Measurements from ENCODE around the gene PDGFC. TPM values are rescaled to one million over a fixed set of nuclear protein-coding genes. Genes with fewer than 3 reads are reported as not detected.

Gene PDGFC
- total RNA-seq, 4 donors from 2014 or later, result 28.0 to 43.9 (median 34.8) TPM

GRCh38 chr4:156892805-156893204 lies 78.8 kb downstream of the PDGFC start:
- no peak for TF ChIP-seq CTCF (IDR thresholded peaks at IDR 0.05)
- TF ChIP-seq POLR2AphosphoS5 (IDR thresholded peaks at IDR 0.05), result no peak
- TF ChIP-seq POLR2A (IDR thresholded peaks at IDR 0.05), result no peak
- no peak for TF ChIP-seq EP300 (IDR thresholded peaks at IDR 0.05)
- WGBS, 2 donors (ENCODE audit: low coverage in 1 of 2), result 67 to 75% methylated on average over 2 of the region's 2 CpGs
- H3K27ac ChIP-seq, result no peak overlapping the region
- no peak overlapping the region for H3K4me3 ChIP-seq
- ATAC-seq, result no peak
- no peaks in the 10 kb centered on the region for H3K27me3 ChIP-seq
- H3K9me3 ChIP-seq, result no peaks in the 10 kb centered on the region
- peaks cover 0 to 29% (median 0%) of the 10 kb centered on the region in 3 donors for H3K4me1 ChIP-seq
- no peaks in the 10 kb centered on the region for H3K36me3 ChIP-seq

GRCh38 chr4:156889616-156890594 lies 81.7 kb downstream of the PDGFC start:
- H3K4me3 ChIP-seq, result no peak overlapping the region
- WGBS, 2 donors (ENCODE audit: low coverage in 1 of 2), result 72 to 76% methylated on average over 8 of the region's 8 CpGs

GRCh38 chr4:156888762-156889161 lies 82.8 kb downstream of the PDGFC start:
- H3K36me3 ChIP-seq, result no peaks in the 10 kb centered on the region
- no peak overlapping the region for H3K27ac ChIP-seq
- H3K9me3 ChIP-seq, result no peaks in the 10 kb centered on the region
- ATAC-seq, result no peak
- H3K27me3 ChIP-seq, result no peaks in the 10 kb centered on the region
- 76 to 81% methylated on average over 3 of the region's 3 CpGs for WGBS, 2 donors (ENCODE audit: low coverage in 1 of 2)
- peaks cover 0 to 20% (median 0%) of the 10 kb centered on the region in 3 donors for H3K4me1 ChIP-seq
- H3K4me3 ChIP-seq, result no peak overlapping the region
- no peak for TF ChIP-seq POLR2A (IDR thresholded peaks at IDR 0.05)
- no peak for TF ChIP-seq CTCF (IDR thresholded peaks at IDR 0.05)
- no peak for TF ChIP-seq EP300 (IDR thresholded peaks at IDR 0.05)
- no peak for TF ChIP-seq POLR2AphosphoS5 (IDR thresholded peaks at IDR 0.05)

More at GRCh38 chr4:156889616-156890594, 81.7 kb downstream of the PDGFC start:
- H3K27me3 ChIP-seq, result no peaks in the 10 kb centered on the region
- peak; percentile 43 for ATAC-seq
- H3K27ac ChIP-seq, result peak overlapping the region in 1 of 4 donors; percentile 12
- H3K36me3 ChIP-seq, result no peaks in the 10 kb centered on the region
- no peaks in the 10 kb centered on the region for H3K9me3 ChIP-seq
- peaks cover 0 to 20% (median 0%) of the 10 kb centered on the region in 3 donors for H3K4me1 ChIP-seq
- no peak for TF ChIP-seq POLR2AphosphoS5 (IDR thresholded peaks at IDR 0.05)

GRCh38 chr4:156886481-156886880 lies 85.1 kb downstream of the PDGFC start:
- Histone ChIP-seq H3K36me3 (no peaks in the 10 kb centered on the region), H3K27ac (no peak overlapping the region), H3K4me3 (no peak overlapping the region), H3K9me3 (no peaks in the 10 kb centered on the region), H3K4me1 (peaks cover 0 to 18% (median 0%) of the 10 kb centered on the region in 3 donors), H3K27me3 (no peaks in the 10 kb centered on the region)
- TF ChIP-seq POLR2A (IDR thresholded peaks at IDR 0.05) (no peak), POLR2AphosphoS5 (IDR thresholded peaks at IDR 0.05) (no peak), EP300 (IDR thresholded peaks at IDR 0.05) (no peak), CTCF (IDR thresholded peaks at IDR 0.05) (no peak)
- no peak for ATAC-seq
- 80 to 90% methylated on average over 2 of the region's 2 CpGs for WGBS, 2 donors (ENCODE audit: low coverage in 1 of 2)

- H3K36me3 ChIP-seq, result no peaks in the 10 kb centered on the region
- H3K9me3 ChIP-seq, result no peaks in the 10 kb centered on the region
- no peak overlapping the region for H3K27ac ChIP-seq
- H3K4me1 ChIP-seq, result peaks cover 0 to 12% (median 0%) of the 10 kb centered on the region in 3 donors
- WGBS, 2 donors (ENCODE audit: low coverage in 1 of 2), result 100% methylated on average over 1 of the region's 1 CpG
- TF ChIP-seq EP300 (IDR thresholded peaks at IDR 0.05) (no peak), POLR2A (IDR thresholded peaks at IDR 0.05) (no peak)
- no peak for ATAC-seq
- H3K27me3 ChIP-seq, result no peaks in the 10 kb centered on the region
- H3K4me3 ChIP-seq, result no peak overlapping the region
Observed at GRCh38 chr4:156885374-156885773, 86.2 kb downstream of the PDGFC start.

Measured in gastroesophageal sphincter (tissue), 4 donors.